GM21447 (cell line): ENCODE results near the gene PTCRA.
"Not testable (repeated sequence)": the region's sequence is repeated elsewhere in the genome, so short reads cannot be mapped to it uniquely, and the experiment has no call there.

Experiments used
- ATAC-seq: cut with Tn5 transposase; IDR thresholded peaks from one replicate; pipeline ENCODE4 v1.9.1; 2021; ENCODE audit not compliant: unreplicated experiment

PTCRA gene

DNA sequence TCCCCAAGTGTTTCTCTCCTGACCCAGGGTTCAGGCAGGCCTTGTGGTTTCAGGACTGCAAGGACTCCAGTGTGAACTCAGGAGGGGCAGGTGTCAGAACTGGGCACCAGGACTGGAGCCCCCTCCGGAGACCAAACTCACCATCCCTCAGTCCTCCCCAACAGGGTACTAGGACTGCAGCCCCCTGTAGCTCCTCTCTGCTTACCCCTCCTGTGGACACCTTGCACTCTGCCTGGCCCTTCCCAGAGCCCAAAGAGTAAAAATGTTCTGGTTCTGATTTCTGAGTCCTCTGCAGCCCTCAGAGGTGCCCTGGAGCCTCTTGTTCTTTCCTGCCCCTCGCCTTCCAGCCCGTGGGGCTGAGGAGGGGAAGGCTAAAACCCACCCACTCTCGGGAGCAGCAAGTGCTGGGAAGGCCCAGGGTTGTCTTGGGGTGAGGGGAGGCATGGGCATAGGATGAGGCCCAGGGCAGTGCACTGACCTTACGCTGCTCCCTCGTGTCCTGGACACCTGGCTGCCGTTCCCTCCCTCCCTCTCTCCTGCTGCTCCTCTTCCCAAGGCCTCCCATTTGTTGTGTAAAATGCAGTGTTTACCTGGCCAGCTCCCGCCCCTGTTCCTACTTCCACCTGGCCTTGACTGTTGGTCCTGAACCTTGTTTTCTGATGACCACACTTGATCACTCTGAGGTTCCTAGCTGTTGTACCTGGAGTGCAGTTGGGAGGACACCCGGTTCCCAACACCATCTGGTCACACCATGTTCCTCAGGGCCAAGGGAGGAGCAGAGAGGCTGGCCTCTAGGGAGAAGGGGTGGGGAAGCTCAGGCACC, 23.3 kb downstream of the PTCRA start:
- no peak for ATAC-seq

- ATAC-seq, result no peak
Measured at GRCh38 chr6:42939810-42940167, 23.9 kb downstream of the PTCRA start.

GRCh38 chr6:42940493-42941045, 24.7 kb downstream of the PTCRA start:
- no peak for ATAC-seq

GRCh38 chr6:42941356-42941755, 25.5 kb downstream of the PTCRA start:
- not testable (repeated sequence) for ATAC-seq

DNA sequence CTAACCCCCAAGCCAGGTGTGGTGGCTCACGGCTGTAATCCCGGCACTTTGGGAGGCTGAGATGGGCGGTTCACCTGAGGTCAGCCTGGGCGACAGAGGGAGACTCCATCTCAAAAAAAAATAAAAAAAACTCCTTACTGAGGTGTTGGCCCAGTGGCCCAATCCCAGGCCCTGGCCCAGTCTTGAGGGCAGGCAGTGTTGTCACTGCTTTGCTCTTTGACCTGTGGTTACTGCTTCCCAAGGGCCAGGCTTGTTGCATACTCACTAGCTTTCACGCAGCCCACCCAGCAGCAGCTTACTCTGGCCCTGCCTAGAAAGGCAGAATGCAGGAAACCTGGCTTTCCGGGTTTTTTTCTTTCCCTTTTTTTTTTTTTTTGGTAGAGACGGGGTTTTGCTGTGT, 26.6 kb downstream of the PTCRA start:
- ATAC-seq, result no peak

DNA sequence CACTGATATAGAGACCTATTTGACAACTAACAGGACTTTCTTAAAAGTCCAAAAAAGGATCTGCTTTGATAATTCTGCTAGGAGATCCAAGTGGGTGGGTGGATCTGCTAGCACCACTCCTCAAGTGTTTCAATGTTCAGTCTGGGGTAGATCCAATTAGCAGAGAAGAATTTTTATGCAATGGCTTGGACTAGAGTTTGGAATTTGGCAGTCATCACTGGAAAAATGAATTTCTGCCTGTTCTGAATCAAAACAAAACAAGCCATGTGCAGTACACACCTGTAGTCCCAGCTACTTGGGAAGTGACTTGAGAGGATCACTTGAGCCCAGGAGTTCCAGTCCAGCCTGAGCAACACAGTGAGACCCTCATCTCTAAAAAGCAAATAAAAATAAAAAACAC, 32.1 kb downstream of the PTCRA start:
- ATAC-seq, result no peak

DNA sequence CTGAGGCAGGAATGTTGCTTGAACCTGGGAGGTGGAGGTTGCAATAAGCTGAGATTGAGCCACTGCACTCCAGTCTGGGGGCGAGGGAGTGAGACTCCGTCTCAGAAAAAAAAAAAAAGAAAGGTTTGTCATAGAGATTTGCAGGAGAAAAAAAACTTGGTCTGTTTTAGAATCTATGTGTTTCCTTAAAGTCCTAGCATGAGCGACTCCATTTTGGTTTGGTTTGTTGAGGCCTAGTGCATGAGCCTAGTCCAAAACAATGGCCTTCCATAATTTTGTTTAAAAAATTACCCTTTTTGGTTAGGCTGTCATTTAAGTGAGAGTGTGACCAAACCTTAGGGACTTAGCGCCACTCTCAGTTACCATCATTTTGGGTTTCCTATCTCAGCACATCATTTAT, 36.5 kb downstream of the PTCRA start:
- no peak for ATAC-seq

DNA sequence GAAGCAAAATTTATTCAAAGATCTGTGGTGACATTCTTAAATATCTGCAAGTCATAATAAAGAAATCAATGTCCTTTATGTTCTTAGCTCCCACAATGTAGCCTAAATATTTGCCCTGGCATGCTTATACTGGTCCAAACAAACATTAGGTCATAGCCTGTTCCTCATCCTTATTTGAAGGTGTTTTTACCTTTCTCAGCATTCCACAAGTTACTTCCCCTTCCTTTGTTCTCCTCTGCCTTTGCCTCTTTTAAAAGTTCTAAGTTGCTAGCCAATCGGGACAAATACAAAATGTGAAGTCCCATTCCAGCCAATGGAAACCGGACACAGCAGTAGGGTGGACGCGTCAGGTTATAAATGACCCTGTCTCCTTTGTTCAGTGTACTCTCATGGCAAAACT, 38.6 kb downstream of the PTCRA start:
- not testable (repeated sequence) for ATAC-seq

DNA sequence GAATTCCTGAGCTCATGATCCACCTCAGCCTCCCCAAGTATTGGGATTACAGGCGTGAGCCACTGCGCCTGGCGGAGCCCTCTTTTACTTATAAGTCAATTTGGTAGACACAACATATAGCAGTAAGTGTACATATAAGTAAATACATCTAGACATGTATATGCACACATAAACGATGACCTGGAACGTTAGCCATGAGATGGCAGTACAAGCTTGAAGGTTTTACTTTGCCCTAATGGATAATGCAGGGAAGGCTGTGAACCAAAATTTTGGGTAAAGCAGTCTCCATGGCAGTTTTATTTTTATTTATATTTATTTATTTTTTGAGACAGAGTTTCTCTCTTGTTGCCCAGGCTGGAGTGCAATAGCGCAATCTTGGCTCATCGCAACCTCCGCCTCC, 42.3 kb downstream of the PTCRA start:
- ATAC-seq, result no peak

GRCh38 chr6:42959917-42960242, 44.0 kb downstream of the PTCRA start:
- no peak for ATAC-seq

DNA sequence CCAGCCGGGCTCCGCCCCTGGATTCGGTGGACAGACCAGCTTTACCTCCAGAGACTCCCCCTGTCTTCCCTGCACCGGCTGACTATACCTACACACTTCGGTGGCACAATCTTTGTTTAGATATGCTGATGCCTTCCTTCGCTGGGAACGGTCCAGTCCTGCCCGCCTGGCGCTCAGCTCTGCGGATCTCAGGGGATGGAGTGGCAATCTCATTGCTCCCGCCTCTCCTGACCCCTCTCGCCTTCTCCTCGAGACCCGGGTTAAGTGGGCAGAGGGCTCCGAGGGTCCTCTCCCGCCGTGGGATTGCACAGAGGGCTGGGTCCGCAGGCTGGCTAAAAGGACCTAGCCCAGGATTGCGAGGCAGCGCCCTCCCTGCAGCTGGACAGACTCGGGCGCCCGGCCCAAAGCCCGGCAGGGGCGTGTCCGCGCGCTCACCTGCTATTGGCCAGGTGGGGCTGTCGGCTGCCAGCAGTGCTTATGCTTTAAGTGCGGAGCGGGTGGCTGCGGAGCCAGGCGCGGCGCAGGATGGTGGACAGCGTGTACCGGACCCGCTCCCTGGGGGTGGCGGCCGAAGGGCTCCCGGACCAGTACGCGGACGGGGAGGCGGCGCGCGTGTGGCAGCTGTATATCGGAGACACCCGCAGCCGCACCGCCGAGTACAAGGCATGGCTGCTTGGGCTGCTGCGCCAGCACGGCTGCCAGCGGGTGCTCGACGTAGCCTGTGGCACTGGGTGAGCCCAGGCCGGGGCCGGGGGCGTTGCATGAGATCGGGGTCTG, 44.6 kb downstream of the PTCRA start, which contains the start of gene GNMT:
Gene GNMT, plus strand, starts transcription at position 512 of the 777 bp plus-strand sequence. Its CDS starts 14 bp downstream, at position 526.
- no peak for ATAC-seq

DNA sequence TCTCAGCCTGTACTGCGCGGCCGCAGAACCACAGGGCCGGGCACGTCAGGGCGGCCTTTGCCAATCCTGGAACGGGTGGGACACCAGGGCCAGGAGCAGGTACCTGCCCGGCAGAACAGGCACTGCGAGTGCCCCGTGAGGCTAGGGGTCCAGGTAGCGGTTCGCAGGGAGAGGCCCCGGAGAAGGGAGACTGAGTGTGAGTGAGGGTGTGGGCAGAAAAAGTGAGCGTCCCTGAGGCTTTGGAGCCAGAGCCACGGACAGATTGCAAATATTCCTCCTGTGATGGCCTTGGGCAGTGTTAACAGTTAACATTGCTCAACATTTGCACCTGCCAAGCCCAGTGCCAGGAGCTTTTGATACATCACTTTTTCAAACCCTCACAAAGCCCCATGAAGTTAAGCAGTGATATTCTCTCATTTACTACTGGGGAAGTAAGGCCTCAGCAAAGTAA, 45.2 kb downstream of the PTCRA start:
- ATAC-seq, result no peak

DNA sequence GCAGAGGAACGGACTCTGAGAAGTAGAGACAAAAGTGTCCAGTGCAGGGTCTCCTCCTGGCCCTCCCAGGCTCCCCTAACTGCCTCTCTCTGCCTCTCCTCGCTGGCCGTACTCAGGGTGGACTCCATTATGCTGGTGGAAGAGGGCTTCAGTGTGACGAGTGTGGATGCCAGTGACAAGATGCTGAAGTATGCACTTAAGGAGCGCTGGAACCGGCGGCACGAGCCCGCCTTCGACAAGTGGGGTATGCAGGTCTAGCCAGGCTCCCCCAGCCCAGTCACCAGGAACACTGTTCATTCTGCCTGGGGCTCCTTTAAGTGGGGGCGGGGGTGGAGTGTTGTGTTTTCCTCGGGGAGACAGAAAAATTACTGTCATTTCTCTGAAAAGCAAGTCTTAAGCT, 46.2 kb downstream of the PTCRA start:
- no peak for ATAC-seq

DNA sequence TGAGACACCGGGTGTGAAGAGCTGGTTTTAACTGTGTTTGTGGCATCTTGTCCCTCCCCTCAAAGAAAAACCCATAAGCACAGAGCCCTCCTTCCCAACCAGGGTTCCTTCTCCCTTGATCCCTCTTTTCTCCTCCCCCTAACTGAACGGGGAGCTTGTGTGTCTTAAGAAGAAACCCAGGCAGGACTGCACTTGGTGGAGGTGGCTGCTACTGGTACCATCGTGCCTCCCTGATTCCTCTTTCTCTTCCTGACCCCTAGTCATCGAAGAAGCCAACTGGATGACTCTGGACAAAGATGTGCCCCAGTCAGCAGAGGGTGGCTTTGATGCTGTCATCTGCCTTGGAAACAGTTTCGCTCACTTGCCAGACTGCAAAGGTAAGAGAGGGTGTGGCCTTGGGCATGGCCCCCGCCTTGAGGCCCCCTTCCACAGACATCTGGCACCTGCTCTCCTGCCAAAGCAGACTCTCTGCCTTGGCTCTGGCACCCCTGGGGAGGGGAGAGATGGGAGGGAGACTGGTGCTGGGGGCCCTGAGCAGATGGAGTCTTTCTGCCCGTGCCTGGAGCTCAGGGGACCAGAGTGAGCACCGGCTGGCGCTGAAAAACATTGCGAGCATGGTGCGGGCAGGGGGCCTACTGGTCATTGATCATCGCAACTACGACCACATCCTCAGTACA, 46.8 kb downstream of the PTCRA start:
- ATAC-seq, result no peak

DNA sequence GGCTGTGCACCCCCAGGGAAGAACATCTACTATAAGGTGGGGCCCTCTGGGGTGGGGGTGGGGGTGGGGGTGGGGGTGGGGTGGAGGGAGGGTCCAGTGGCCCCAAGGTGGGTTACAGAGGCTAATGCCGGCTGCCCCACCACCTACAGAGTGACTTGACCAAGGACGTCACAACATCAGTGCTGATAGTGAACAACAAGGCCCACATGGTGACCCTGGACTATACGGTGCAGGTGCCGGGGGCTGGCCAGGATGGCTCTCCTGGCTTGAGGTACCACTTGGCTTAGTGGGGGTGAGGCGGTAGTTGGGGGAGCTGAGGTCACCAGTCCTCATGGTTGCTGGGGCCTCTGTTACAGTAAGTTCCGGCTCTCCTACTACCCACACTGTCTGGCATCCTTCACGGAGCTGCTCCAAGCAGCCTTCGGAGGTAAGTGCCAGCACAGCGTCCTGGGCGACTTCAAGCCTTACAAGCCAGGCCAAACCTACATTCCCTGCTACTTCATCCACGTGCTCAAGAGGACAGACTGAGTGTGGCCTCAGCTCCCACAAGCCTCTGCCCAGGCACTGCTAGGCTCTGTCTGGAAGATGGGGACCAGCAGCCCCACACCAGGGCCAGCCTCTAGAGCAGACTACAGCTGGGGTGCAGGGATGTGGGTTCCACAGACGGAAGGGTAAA, 47.5 kb downstream of the PTCRA start:
- no peak for ATAC-seq

DNA sequence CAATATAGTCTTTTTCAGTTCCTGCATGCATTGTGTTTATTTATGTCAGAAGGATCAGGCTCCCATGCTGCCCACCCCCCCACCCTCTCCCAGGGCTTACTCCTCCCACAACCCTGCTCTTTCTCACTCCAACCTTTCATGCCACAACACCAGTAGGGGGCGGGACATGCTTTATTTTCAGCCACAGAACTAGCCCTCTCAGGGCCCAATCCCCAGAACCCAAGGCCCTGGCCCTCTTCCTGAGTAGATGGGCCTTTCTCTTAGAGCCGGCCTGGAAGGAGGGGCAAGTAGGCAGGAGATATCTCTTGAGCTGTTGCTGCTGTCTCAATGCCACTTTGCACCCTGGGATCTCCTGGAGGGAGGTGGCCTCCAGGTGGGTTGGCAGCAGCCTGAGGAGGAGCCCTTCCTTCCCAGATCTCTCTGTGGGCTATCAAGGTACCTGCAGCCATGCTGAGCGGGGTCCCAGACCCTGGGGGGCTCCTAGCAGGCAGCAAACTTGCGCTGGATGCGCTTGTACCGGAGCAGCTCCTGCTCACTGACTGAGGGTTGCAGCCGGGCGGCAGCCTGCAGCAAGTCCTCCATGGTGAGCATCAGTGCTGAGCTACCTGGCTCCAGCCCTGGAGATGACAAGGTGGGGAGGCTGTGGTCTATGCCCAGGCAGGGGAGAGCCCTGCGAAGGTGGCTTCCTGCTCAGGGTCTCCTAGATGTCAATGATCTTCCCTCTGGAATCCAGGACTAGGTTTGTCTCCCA, 48.2 kb downstream of the PTCRA start:
- ATAC-seq, result no peak

- no peak for ATAC-seq
Measured at GRCh38 chr6:42966571-42966970, 50.7 kb downstream of the PTCRA start.

- ATAC-seq, result no peak
Measured at GRCh38 chr6:42967228-42967627, 51.4 kb downstream of the PTCRA start.

GRCh38 chr6:42968126-42968701, 52.4 kb downstream of the PTCRA start:
- ATAC-seq, result no peak

- ATAC-seq, result no peak
Measured at GRCh38 chr6:42968783-42969182, 52.9 kb downstream of the PTCRA start.
